Liver (tissue), 9 donors: ENCODE data around the gene CHP2. TPM values are rescaled to one million over a fixed set of nuclear protein-coding genes. Genes with fewer than 3 reads are reported as not detected.

Experiments
- DNase-seq: peaks from one replicate; pipeline ENCODE4 v3.0.0-alpha.2; 2017; ENCODE audit warnings: low spot score
- H3K27ac ChIP-seq, 2 donors: one replicate each; pipeline ENCODE4 v1.7.0; 2013; ENCODE audit warnings: inconsistent platforms in 2 of 2, low read length in 2 of 2, control low read depth in 1 of 2, low read depth in 1 of 2, mild to moderate bottlenecking in 1 of 2
- H3K27me3 ChIP-seq, 4 donors: one replicate each; pipeline versions ENCODE4 v1.6.1 to v1.7.0; 2013; ENCODE audit warnings: low read length in 3 of 4, inconsistent platforms in 1 of 4, mild to moderate bottlenecking in 1 of 4, moderate library complexity in 1 of 4; ENCODE audit not compliant: control insufficient read depth in 4 of 4, insufficient read depth in 4 of 4
- H3K36me3 ChIP-seq, 4 donors: one replicate each; pipeline versions ENCODE4 v1.6.1 to v1.7.0; 2013; ENCODE audit warnings: low read length in 3 of 4, mild to moderate bottlenecking in 3 of 4, low read depth in 1 of 4, moderate library complexity in 1 of 4; ENCODE audit not compliant: control insufficient read depth in 4 of 4, insufficient read depth in 3 of 4
- H3K4me1 ChIP-seq, 4 donors: one replicate each; pipeline versions ENCODE4 v1.6.1 to v1.7.0; 2013; ENCODE audit warnings: low read length in 3 of 4, mild to moderate bottlenecking in 3 of 4, moderate library complexity in 1 of 4; ENCODE audit not compliant: control insufficient read depth in 4 of 4, insufficient read depth in 4 of 4
- H3K4me3 ChIP-seq, 3 donors: one replicate each; pipeline versions ENCODE4 v1.6.1 to v1.7.0; 2013; ENCODE audit warnings: low read length in 3 of 3, control low read depth in 1 of 3, low read depth in 1 of 3, mild to moderate bottlenecking in 1 of 3
- H3K9ac ChIP-seq, 2 donors: one replicate each; pipeline ENCODE4 v1.7.0; 2013; ENCODE audit warnings: low read length in 2 of 2, mild to moderate bottlenecking in 2 of 2, moderate library complexity in 2 of 2, control low read depth in 1 of 2, low read depth in 1 of 2
- H3K9me3 ChIP-seq, 4 donors: one replicate each; pipeline versions ENCODE4 v1.6.1 to v1.7.0; 2013; ENCODE audit warnings: low read length in 3 of 4; ENCODE audit not compliant: control insufficient read depth in 4 of 4
- ATF3 ChIP-seq: IDR thresholded peaks from 2 replicates; pipeline ENCODE4 v1.6.1; 2016; ENCODE audit warnings: antibody characterized with exemption
- CTCF ChIP-seq: fragments of 150-350 bp; IDR thresholded peaks from 2 replicates; pipeline ENCODE4 v1.5.1; 2017; ENCODE audit warnings: improper control_type of control experiment, low read depth, low read length; ENCODE audit not compliant: missing input control
- EGR1 ChIP-seq, 2 donors: IDR thresholded peaks; 2 replicates each; pipeline ENCODE4 v1.6.1; 2016 to 2018; ENCODE audit warnings: antibody characterized with exemption in 2 of 2, low read depth in 2 of 2
- FOXA1 ChIP-seq: IDR thresholded peaks from 2 replicates; pipeline ENCODE4 v1.6.1; 2016; ENCODE audit warnings: antibody characterized with exemption
- FOXA2 ChIP-seq: IDR thresholded peaks from 2 replicates; pipeline ENCODE4 v1.6.1; 2016; ENCODE audit warnings: antibody characterized with exemption
- GABPA ChIP-seq, 2 donors: IDR thresholded peaks in 1 of 2; conservative IDR thresholded peaks in 1 of 2; 2 replicates each; pipeline ENCODE4 v1.6.1; 2016; ENCODE audit warnings: antibody characterized with exemption in 2 of 2, mild to moderate bottlenecking in 1 of 2, moderate library complexity in 1 of 2
- HNF4A ChIP-seq, 2 donors: conservative IDR thresholded peaks; 2 replicates each; pipeline ENCODE4 v1.6.1; 2016; ENCODE audit warnings: antibody characterized with exemption in 2 of 2, mild to moderate bottlenecking in 2 of 2
- HNF4G ChIP-seq: IDR thresholded peaks from 2 replicates; pipeline ENCODE4 v1.6.1; 2016; ENCODE audit warnings: antibody characterized with exemption
- JUND ChIP-seq, 2 donors: IDR thresholded peaks; 2 replicates each; pipeline ENCODE4 v1.6.1; 2016; ENCODE audit warnings: antibody characterized with exemption in 2 of 2
- MAX ChIP-seq: IDR thresholded peaks from 2 replicates; pipeline ENCODE4 v1.6.1; 2016; ENCODE audit warnings: antibody characterized with exemption
- NR2F2 ChIP-seq: IDR thresholded peaks from 2 replicates; pipeline ENCODE4 v1.6.1; 2016; ENCODE audit warnings: antibody characterized with exemption
- RAD21 ChIP-seq, 2 donors: IDR thresholded peaks; 2 replicates each; pipeline ENCODE4 v1.6.1; 2016; ENCODE audit warnings: antibody characterized with exemption in 2 of 2, mild to moderate bottlenecking in 2 of 2
- REST ChIP-seq: IDR thresholded peaks from 2 replicates; pipeline ENCODE4 v1.6.1; 2016; ENCODE audit warnings: antibody characterized with exemption, mild to moderate bottlenecking
- RXRA ChIP-seq, 2 donors: IDR thresholded peaks; 2 replicates each; pipeline ENCODE4 v1.6.1; 2017 to 2018; ENCODE audit warnings: antibody characterized with exemption in 2 of 2, mild to moderate bottlenecking in 1 of 2
- SP1 ChIP-seq: IDR thresholded peaks from 2 replicates; pipeline ENCODE4 v1.6.1; 2018; ENCODE audit warnings: antibody characterized with exemption, mild to moderate bottlenecking
- TAF1 ChIP-seq: conservative IDR thresholded peaks from 2 replicates; pipeline ENCODE4 v1.6.1; 2016; ENCODE audit warnings: antibody characterized with exemption, mild to moderate bottlenecking
- YY1 ChIP-seq: IDR thresholded peaks from 2 replicates; pipeline ENCODE4 v1.6.1; 2016; ENCODE audit warnings: antibody characterized with exemption, mild to moderate bottlenecking
- ZBTB33 ChIP-seq: IDR thresholded peaks from 2 replicates; pipeline ENCODE4 v1.6.1; 2016; ENCODE audit warnings: antibody characterized with exemption
- WGBS: extraction: QIAGEN DNeasy Blood & Tissue Kit; methylation state at CpG from one replicate; pipeline ENCODE4 v1.1.7; 2013; 5-methylcytosine and 5-hydroxymethylcytosine counted together
- polyA plus RNA-seq, 2 donors: library from polyadenylated mRNA; stranded (reverse) in 1 of 2; unstranded in 1 of 2; fragments of 200-250 nt in 1 of 2; fragments of >200 nt in 1 of 2; fragmentation: Nextera tagmentation in 1 of 2; extraction: Ambion mirVana in 1 of 2; gene quantifications; one replicate each; pipeline versions ENCODE4 v1.2.1 to v1.2.3, GENCODE V29; 2013 to 2015
- total RNA-seq, 2 donors: library from RNA; depleted of rRNA; stranded (reverse); fragments of >200 nt; gene quantifications; one replicate each; pipeline ENCODE4 v1.2.3, GENCODE V29; 2014
- donor health status: healthy.
- donor health status: healthy.
- donor health status: healthy.
- donor health status: healthy.
- donor health status: healthy.

The CHP2 gene
- total and polyA plus RNA-seq, 4 donors = not detected

- peaks cover 2 to 7% (median 4%) of the 10 kb centered on the region in 4 donors for H3K27me3 ChIP-seq
- peaks cover 0 to 4% (median 2%) of the 10 kb centered on the region in 4 donors for H3K9me3 ChIP-seq
- no peak overlapping the region for H3K27ac ChIP-seq
- no peaks in the 10 kb centered on the region for H3K36me3 ChIP-seq
- TF ChIP-seq FOXA2 (no peak), FOXA1 (no peak), HNF4A (conservative IDR thresholded peaks at IDR 0.05) (no peak), HNF4G (no peak), REST (no peak), ATF3 (no peak), RXRA (IDR thresholded peaks at IDR 0.05) (no peak), RAD21 (IDR thresholded peaks at IDR 0.05) (no peak), JUND (IDR thresholded peaks at IDR 0.05) (no peak), TAF1 (no peak), CTCF (no peak), EGR1 (IDR thresholded peaks at IDR 0.05; ENCODE audit: low read depth in 2 of 2) (no peak), MAX (no peak), SP1 (no peak), ZBTB33 (no peak), GABPA (IDR thresholded peaks at IDR 0.05 in 1 of 2, conservative IDR thresholded peaks at IDR 0.05 in 1 of 2) (no peak), YY1 (no peak), NR2F2 (no peak)
- no peaks in the 10 kb centered on the region for H3K4me1 ChIP-seq
- H3K4me3 ChIP-seq = no peak overlapping the region
- no peak for DNase-seq
- WGBS = 95% methylated on average over 3 of the region's 3 CpGs
- no peak overlapping the region for H3K9ac ChIP-seq
Measured at GRCh38 chr16:23710504-23710903, 44.3 kb upstream of the CHP2 start.
